ENCODE results near the gene ZXDC. TPM values are rescaled to one million over a fixed set of nuclear protein-coding genes. Genes with fewer than 3 reads are reported as not detected.

The ZXDC gene
- total RNA-seq, 1 donor from 2014 or later = 28.1 TPM

- intact Hi-C loops (cut with micrococcal nuclease) = no loop called here
Measured at GRCh38 chr3:126456766-126457388, 18.8 kb downstream of the ZXDC start.

GRCh38 chr3:126456211-126456610 is 19.5 kb downstream of the ZXDC start:
- intact Hi-C loops (cut with micrococcal nuclease) = no loop called here

GRCh38 chr3:126454437-126455198 is 21.1 kb downstream of the ZXDC start:
- intact Hi-C loops (cut with micrococcal nuclease) = no loop called here

DNA sequence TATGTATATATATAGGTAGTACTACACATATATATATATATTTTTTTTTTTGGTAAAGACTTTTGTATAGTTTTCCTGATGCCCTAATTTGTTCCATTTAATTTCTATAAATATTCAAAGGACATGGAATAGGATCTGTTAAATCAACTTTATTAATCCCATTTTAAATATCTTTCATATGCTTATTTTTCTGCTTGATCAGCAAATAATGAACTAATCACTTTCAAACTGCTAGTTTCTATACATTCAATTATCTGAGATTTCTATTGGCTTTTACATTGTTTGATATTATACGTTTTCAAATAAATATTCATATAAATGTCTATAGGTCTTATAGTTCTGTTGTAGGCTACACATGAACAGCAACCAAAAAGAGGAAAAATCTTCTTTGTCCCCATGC is 21.7 kb downstream of the ZXDC start:
- intact Hi-C loops (cut with micrococcal nuclease) = no loop called here

DNA sequence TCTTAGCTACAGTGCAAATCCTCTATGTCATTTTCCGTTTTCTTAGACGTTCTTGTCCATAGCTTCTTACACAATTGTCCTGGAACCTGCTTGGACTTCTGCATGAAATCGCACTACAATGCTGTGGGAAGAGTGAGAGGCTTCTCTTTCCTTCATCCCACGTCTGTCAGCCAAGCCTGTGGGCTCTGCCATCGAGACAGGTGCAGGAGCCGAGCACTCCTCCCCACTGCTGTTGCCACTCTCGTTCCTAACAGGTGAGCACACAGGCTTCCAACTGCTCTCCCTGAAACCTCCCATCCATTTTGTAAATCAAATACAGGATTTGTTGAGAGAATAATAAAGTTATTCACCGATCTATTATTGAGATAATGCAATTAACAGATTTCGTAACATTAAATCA is 23.5 kb downstream of the ZXDC start:
- intact Hi-C loops (cut with micrococcal nuclease) = no loop called here

GRCh38 chr3:126451511-126451910 is 24.2 kb downstream of the ZXDC start:
- intact Hi-C loops (cut with micrococcal nuclease) = no loop called here

- intact Hi-C loops (cut with micrococcal nuclease) = no loop called here
Measured at GRCh38 chr3:126450744-126451143, 24.9 kb downstream of the ZXDC start.

DNA sequence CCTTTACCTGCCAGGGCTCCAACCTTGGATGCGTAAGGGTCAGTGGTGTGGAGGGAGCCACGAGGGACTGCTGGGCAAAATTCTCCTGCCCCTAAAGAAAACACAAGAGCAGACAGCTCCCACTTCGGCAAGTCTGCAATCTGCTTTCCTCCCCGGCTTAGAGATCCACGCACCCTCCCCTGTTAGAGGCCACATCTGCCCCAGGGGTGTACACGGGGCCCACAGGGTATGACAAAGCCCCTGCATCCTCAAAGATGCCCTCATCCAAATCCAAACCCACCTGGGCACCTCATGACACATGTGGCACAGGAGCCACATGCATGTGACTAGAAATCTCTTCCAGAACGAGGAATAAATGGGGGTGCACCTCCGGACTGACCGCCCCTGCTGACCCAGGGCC is 25.5 kb downstream of the ZXDC start:
- intact Hi-C loops (cut with micrococcal nuclease) = no loop called here

GRCh38 chr3:126449621-126450051 is 26.1 kb downstream of the ZXDC start:
- intact Hi-C loops (cut with micrococcal nuclease) = no loop called here

DNA sequence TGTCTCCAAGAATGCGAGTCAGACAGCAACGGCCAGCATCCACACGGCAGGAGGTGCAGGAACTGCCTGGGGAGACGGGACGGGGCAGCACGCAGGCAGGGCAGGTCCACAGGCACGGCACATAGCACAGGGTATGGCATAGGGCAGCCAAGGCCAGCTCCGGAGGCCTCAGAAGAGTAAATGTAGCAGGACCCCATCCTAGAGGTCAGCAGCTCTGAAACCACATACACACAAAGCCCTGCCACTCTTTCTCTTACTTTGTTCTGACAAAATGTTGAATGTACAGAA is 26.9 kb downstream of the ZXDC start:
- intact Hi-C loops (cut with micrococcal nuclease) = no loop called here

- intact Hi-C loops (cut with micrococcal nuclease) = no loop called here
Measured at GRCh38 chr3:126448136-126448892, 27.4 kb downstream of the ZXDC start.

GRCh38 chr3:126447456-126448106 is 28.1 kb downstream of the ZXDC start:
- intact Hi-C loops (cut with micrococcal nuclease) = no loop called here

DNA sequence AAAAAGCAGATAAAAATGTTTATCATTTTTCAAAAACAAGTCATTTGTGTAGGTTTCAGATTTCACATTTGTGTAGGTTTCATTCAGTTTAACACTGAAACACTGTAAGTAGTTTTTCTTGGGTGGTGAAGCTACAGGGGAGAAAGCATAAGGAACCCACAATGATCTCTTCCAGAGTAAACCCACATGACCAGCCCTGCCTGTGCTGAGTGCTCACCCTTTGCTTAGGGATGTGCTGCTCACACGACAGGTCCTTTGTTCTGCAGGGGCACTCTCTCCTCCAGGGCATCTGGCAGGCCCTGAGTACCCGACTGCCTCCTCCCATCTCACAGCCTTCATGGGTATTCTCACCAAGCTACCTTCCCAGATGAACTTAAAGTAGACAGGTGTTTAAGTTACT is 28.9 kb downstream of the ZXDC start:
- intact Hi-C loops (cut with micrococcal nuclease) = no loop called here

DNA sequence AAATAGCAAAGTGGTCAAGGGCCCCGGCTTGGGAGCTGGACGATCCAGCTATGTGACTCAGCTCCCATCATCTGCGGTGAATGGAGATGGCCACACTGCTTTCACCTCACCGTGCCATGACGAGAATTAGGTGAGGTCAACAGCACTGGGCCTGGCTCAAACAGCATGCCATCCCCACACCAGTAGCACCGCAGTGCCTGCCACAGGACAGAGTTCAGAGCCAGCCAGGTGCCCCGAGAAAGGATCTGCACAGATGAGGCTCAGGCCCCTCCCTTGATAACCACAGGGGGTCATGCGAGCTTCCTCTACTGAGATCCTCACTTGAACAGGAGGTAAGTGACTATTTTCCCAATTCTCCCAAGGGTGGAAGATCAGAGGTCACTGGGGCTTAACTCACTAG is 29.4 kb downstream of the ZXDC start:
- intact Hi-C loops (cut with micrococcal nuclease) = no loop called here

- intact Hi-C loops (cut with micrococcal nuclease) = no loop called here
Measured at GRCh38 chr3:126445506-126445905, 30.2 kb downstream of the ZXDC start.

DNA sequence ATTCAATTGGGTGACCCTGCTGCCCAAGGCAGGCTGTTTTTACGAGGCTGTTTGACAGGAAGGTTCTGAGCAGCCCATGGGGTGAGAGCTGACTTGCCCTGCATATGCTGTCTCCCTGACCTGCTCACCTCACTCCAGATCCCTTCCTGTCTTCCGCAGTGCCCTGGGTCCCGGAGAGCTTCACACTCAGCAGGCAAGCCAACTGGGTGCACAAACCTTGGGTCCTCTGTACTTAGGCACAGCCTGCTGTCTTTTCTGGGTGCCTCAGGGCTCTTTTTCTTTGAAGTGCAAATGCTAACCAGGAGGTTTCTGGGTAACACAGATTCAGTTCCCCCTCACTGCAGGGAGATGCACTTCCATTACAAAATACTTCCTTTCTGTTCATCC is 32.8 kb downstream of the ZXDC start:
- intact Hi-C loops (cut with micrococcal nuclease) = no loop called here

DNA sequence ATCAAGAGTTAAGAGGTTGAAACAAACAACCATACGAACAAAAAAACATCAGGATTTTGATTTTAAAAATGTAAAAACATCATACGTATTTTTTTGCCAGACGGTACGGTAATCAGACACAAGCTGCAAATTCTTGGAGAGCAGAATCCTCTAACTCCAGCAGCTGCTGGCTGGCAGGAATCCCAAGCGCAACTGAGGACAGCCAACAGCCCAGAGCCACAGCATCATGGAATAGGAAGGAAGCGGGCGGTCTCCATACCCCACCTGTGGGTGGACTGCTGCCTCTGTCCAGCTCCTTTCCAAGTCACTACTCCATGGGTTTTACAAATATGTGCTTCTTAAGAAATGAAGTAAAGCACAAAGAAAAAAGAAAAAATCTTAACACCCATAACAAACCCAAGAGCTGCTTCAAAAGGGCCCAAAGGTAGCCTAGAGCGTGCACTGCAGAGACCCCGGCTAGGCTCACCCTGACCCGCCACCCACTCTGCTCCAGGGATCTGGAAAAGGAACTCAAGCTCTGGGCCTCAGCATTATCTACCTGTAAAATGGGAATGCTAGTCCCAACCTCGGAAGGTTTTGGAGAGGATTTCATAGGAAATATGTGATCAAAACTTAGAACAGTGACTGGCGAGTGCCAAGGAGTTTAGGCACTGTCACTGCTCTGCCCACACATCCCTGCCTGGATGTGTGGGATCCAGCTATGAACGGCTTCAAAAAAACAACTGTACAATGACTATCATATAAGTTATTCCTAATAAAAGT is 33.4 kb downstream of the ZXDC start:
- intact Hi-C loops (cut with micrococcal nuclease) = no loop called here

GRCh38 chr3:126441256-126441880 is 34.3 kb downstream of the ZXDC start:
- intact Hi-C loops (cut with micrococcal nuclease) = no loop called here

DNA sequence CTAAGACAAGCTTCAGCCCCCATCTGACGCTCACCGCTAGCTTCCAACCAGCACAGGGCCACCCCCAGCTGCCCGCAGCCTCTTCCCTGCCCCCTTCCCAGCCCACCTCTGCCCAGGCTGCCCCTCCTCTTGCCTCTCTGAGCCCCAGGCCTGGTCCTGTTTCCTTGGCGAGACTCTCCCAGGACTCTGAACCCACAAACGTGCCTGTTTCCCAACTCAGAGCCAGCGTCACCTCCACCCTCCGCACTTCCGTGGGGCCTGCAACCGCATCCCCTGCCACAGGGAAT is 35.0 kb downstream of the ZXDC start:
- intact Hi-C loops (cut with micrococcal nuclease) = no loop called here

GRCh38 chr3:126439968-126440708 is 35.6 kb downstream of the ZXDC start:
- intact Hi-C loops (cut with micrococcal nuclease) = no loop called here

Measured in T-helper 2 cell treated with Interferon-gamma antibody and Interleukin-4, amounts not matched to agents 100 ng/mL and 5 ng/mL, for 36 hours (primary cell).